GM19397 (cell line): ENCODE data around the gene BEAN1.

Experiments
- ATAC-seq: cut with Tn5 transposase; IDR thresholded peaks from one replicate; pipeline ENCODE4 v1.9.1; 2021; ENCODE audit warnings: mild to moderate bottlenecking, moderate library complexity; ENCODE audit not compliant: unreplicated experiment

Gene BEAN1

GRCh38 chr16:66391726-66392670 is 35.1 kb upstream of the BEAN1 start:
- no peak for ATAC-seq

GRCh38 chr16:66395806-66396555 is 31.1 kb upstream of the BEAN1 start:
- no peak for ATAC-seq

- no peak for ATAC-seq
Observed at GRCh38 chr16:66397736-66398433, 29.2 kb upstream of the BEAN1 start.

GRCh38 chr16:66399031-66399430 is 28.1 kb upstream of the BEAN1 start:
- no peak for ATAC-seq

- ATAC-seq = no peak
Observed at GRCh38 chr16:66399930-66400329, 27.2 kb upstream of the BEAN1 start.

GRCh38 chr16:66400503-66401380 is 26.4 kb upstream of the BEAN1 start:
- no peak for ATAC-seq

GRCh38 chr16:66401610-66402009 is 25.5 kb upstream of the BEAN1 start:
- no peak for ATAC-seq

- no peak for ATAC-seq
Observed at GRCh38 chr16:66402166-66402565, 24.9 kb upstream of the BEAN1 start.

- no peak for ATAC-seq
Observed at GRCh38 chr16:66402591-66403230, 24.4 kb upstream of the BEAN1 start.

- ATAC-seq = no peak
Observed at GRCh38 chr16:66403531-66404145, 23.5 kb upstream of the BEAN1 start.

- no peak for ATAC-seq
Observed at GRCh38 chr16:66405057-66405783, 21.9 kb upstream of the BEAN1 start.

GRCh38 chr16:66406534-66407221 is 20.4 kb upstream of the BEAN1 start:
- peak; percentile 75 for ATAC-seq

GRCh38 chr16:66408163-66409048 is 18.7 kb upstream of the BEAN1 start:
- no peak for ATAC-seq

GRCh38 chr16:66409156-66409555 is 17.9 kb upstream of the BEAN1 start:
- ATAC-seq = no peak

- ATAC-seq = no peak
Observed at GRCh38 chr16:66412182-66412581, 14.9 kb upstream of the BEAN1 start.

- ATAC-seq = no peak
Observed at GRCh38 chr16:66414891-66415290, 12.2 kb upstream of the BEAN1 start.

- no peak for ATAC-seq
Observed at GRCh38 chr16:66416136-66416535, 11.0 kb upstream of the BEAN1 start.
